ENCODE measurements around the gene GMFB.

GMFB gene

DNA sequence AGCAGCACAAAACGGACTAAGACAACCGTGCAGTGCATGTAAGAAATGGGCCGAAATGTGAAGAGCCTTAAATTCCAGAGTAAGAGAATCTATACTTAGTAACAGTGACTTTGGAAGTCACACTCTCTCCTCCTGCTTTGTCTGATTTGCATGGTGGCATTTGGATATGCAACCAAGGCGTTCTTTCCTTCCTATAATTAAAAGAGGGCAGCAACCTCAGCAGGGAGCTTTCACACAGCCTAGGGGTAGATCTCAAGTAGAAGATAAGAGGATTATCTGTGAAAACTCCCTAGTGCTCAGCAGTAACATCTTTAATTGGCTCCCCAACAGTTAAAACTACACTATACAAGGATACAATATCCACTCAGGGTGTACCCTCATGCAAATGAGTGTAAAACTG is 16.5 kb downstream of the GMFB start:
- TF ChIP-seq, protein P1, sequence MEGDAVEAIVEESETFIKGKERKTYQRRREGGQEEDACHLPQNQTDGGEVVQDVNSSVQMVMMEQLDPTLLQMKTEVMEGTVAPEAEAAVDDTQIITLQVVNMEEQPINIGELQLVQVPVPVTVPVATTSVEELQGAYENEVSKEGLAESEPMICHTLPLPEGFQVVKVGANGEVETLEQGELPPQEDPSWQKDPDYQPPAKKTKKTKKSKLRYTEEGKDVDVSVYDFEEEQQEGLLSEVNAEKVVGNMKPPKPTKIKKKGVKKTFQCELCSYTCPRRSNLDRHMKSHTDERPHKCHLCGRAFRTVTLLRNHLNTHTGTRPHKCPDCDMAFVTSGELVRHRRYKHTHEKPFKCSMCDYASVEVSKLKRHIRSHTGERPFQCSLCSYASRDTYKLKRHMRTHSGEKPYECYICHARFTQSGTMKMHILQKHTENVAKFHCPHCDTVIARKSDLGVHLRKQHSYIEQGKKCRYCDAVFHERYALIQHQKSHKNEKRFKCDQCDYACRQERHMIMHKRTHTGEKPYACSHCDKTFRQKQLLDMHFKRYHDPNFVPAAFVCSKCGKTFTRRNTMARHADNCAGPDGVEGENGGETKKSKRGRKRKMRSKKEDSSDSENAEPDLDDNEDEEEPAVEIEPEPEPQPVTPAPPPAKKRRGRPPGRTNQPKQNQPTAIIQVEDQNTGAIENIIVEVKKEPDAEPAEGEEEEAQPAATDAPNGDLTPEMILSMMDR (IDR thresholded peaks at IDR 0.05): no peak

DNA sequence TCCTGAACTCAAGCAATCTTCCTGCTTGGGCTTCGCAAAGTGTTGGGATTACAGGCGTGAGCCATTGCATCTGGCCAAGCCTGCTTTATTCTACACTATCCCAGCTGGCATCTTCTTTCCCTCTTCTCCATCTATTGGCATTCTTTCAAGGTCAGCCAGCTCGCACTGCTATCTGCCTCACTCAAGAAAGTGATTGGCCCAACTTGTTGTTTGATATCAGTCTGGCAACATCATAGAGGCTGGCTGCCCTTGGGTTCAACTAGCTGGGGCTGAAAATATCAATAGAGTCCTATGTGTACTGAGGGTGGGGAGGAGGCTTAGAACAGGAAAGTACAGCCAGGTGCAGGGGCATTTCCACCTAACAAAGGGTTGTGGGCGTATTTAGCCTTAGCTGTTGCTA is 17.1 kb downstream of the GMFB start:
- TF ChIP-seq, protein P1 (IDR thresholded peaks at IDR 0.05): no peak

DNA sequence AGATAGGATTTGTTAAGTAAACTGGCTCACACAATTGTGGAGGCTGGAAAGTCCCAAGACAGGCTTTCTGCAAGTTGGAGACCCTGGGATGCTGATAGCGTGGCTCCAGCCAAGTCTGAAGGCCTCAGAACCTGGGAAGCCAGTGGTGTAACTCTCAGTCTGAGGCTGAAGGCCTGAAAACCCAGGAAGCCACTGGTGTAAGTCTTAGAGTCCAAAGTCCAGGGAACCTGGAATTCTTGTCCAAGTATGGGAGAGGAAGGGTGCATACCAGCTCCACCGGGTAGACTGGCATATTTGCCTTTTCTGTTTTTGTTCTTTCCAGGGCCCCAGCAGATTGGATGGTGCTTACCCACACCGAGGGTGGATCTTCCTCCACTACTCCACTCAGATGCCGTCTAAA is 18.1 kb downstream of the GMFB start:
- TF ChIP-seq, protein P1 (IDR thresholded peaks at IDR 0.05): no peak

DNA sequence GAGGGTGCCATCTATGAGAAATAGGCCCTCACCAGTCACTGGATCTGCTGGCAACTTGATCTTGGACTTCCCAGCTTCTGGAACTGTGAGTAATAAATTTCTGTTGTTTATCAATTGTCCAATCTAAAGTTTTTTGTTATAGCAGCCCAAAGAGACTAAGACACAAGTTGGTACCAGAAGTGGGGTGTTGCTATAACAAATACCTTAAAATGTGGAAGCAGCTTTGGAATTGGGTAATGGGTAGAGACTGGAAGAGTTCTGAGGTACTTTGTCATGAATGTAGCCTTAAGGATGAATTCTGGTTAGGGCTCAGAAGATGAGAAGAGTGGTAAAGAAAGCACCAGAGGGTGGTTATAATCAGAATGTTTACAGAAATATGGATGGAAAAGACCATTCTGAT is 21.5 kb downstream of the GMFB start:
- TF ChIP-seq, protein P1 (IDR thresholded peaks at IDR 0.05): no peak

DNA sequence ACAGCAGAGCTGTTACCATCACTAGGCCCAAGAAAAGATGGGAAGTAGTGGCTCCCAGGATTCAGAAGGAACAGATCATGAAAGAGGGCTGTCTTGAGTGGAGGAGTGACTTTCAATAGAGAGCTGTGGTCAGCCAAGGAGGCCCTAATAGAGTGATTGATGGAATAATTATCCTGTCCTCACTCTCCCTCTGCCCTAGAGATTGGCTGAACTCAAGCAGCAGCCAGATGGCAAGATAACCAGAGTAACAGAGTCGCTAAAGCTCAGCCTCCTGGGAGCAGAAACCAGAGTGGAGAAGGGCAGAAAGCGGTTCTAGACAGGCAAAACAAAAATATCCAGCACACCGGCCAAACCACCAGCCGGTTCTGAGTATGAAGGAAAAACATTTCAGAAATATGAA is 23.1 kb downstream of the GMFB start:
- TF ChIP-seq, protein P1 (IDR thresholded peaks at IDR 0.05): no peak

DNA sequence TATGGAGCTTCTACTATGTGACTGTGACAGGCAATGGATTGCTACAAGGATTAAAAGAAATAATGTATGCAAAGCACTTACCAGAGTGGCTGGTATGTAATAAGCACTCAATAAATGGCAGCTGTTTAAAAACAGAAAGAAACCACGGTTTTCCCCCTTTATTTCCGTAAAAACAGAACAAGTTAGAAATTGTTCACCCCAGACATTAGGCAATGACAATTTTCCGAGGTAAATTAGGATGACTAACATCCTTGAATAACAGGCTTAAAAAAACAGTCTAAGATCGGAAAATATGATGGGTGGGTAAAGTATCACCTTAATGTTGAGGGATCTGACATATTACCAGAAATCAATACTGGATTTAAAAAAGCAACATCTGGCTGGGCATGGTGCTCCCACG is 26.7 kb downstream of the GMFB start:
- TF ChIP-seq, protein P1 (IDR thresholded peaks at IDR 0.05): no peak

DNA sequence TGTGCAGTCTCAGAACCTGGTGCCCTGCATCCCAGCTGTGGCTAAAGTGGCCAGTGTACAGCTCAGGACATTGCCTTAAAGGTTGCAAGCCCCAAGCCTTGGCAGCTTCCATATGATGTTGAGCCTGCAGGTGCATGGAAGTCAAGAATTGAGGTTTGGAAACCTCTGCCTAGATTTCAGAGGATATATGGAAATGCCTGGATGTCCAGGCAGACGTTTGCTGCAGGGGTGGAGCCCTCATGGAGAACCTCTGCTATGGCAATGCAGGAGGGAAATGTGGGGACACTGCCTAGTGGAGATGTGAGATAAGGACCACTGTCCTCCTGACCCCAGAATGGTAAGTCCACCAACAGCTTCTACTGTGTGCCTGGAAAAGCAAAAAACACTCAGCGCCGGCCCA is 29.7 kb downstream of the GMFB start:
- TF ChIP-seq, protein P1 (IDR thresholded peaks at IDR 0.05): no peak

DNA sequence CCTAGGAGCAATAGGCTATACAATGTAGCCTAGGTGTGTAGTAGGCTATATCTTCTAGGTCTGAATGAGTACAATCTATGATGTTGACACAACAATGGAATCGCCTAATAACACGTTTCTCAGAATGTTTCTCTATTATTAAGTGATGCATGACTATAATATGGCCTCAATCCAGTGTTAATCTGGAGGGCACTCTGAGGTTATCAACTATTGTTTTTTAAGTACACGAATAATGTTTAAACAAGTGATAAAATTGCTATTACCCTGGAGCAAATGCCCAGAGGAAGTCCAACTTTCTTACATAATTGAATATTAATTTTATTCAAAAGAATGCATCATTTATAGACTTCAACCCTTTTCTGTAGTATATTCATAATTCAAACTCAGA is 31.2 kb downstream of the GMFB start:
- TF ChIP-seq, protein P1 (IDR thresholded peaks at IDR 0.05): no peak
